Smooth muscle cell (in vitro differentiated cells): ENCODE results near the gene LDAH. TPM values are rescaled to one million over a fixed set of nuclear protein-coding genes. Genes with fewer than 3 reads are reported as not detected.

Source experiments
- DNase-seq: peaks from one replicate; lab custom pipeline; 2025; ENCODE audit not compliant: unreplicated experiment; lab: John Stamatoyannopoulos, UW
- H2AFZ ChIP-seq: fragments of 200-600 bp; sonication (generic); 2 replicates; pipeline ENCODE4 v1.6.0; 2016; ENCODE audit warnings: antibody characterized with exemption, low read depth, mild to moderate bottlenecking
- H3F3A ChIP-seq: fragments of 200-600 bp; sonication (generic); 2 replicates; pipeline ENCODE4 v1.6.0; 2017; ENCODE audit warnings: antibody characterized with exemption, low read depth
- H3K27ac ChIP-seq: fragments of 200-600 bp; sonication (generic); 2 replicates; pipeline ENCODE4 v1.5.1; 2016; ENCODE audit warnings: low read depth, mild to moderate bottlenecking
- H3K27me3 ChIP-seq: fragments of 200-600 bp; sonication (generic); 2 replicates; pipeline ENCODE4 v1.6.1; 2016; ENCODE audit warnings: low read depth, mild to moderate bottlenecking
- H3K36me3 ChIP-seq: fragments of 200-600 bp; sonication (generic); 2 replicates; pipeline ENCODE4 v1.5.1; 2016; ENCODE audit warnings: low read depth
- H3K4me1 ChIP-seq: fragments of 200-600 bp; sonication (generic); 2 replicates; pipeline ENCODE4 v1.5.1; 2016; ENCODE audit warnings: low read depth
- H3K4me2 ChIP-seq: fragments of 200-600 bp; sonication (generic); 2 replicates; pipeline ENCODE4 v1.6.0; 2016; ENCODE audit warnings: mild to moderate bottlenecking
- H3K4me3 ChIP-seq: fragments of 200-600 bp; sonication (generic); 2 replicates; pipeline ENCODE4 v1.5.1; 2016; ENCODE audit warnings: mild to moderate bottlenecking
- H3K79me2 ChIP-seq: fragments of 200-600 bp; sonication (generic); 2 replicates; pipeline ENCODE4 v1.6.0; 2016; ENCODE audit warnings: low read depth, mild to moderate bottlenecking
- H3K9ac ChIP-seq: fragments of 200-600 bp; sonication (generic); 2 replicates; pipeline ENCODE4 v1.6.0; 2016; ENCODE audit warnings: low read depth
- H3K9me3 ChIP-seq: fragments of 200-600 bp; sonication (generic); replicated peaks from 2 replicates; pipeline ENCODE4 v1.5.1; 2016; ENCODE audit warnings: low read depth
- H4K20me1 ChIP-seq: fragments of 200-600 bp; sonication (generic); 2 replicates; pipeline ENCODE4 v1.6.0; 2016; ENCODE audit warnings: low read depth
- WGBS: methylation state at CpG from one replicate; pipeline ENCODE4 v1.1.7; 2016; ENCODE audit warnings: low lambda C conversion rate; 5-methylcytosine and 5-hydroxymethylcytosine counted together
- polyA plus RNA-seq: library from polyadenylated mRNA; unstranded; fragments of >200 nt; fragmentation: Nextera tagmentation; extraction: Ambion mirVana; gene quantifications from 2 replicates; pipeline ENCODE4 v1.2.1, GENCODE V29; 2016
- total RNA-seq: library from RNA; depleted of rRNA; stranded (reverse); fragments of >200 nt; gene quantifications from 2 replicates; pipeline ENCODE4 v1.2.3, GENCODE V29; 2014
- TF ChIP-seq, protein P1 (sequence below): fragments of 200-600 bp; sonication (generic); IDR thresholded peaks from 2 replicates; pipeline ENCODE4 v1.5.1; 2017; ENCODE audit warnings: borderline replicate concordance, mild to moderate bottlenecking, antibody characterized with exemption; ENCODE audit not compliant: insufficient read depth, poor library complexity, severe bottlenecking

The LDAH gene
- total and polyA plus RNA-seq, 2 experiments from 2014 or later = 14.9 to 15.7 TPM

DNA sequence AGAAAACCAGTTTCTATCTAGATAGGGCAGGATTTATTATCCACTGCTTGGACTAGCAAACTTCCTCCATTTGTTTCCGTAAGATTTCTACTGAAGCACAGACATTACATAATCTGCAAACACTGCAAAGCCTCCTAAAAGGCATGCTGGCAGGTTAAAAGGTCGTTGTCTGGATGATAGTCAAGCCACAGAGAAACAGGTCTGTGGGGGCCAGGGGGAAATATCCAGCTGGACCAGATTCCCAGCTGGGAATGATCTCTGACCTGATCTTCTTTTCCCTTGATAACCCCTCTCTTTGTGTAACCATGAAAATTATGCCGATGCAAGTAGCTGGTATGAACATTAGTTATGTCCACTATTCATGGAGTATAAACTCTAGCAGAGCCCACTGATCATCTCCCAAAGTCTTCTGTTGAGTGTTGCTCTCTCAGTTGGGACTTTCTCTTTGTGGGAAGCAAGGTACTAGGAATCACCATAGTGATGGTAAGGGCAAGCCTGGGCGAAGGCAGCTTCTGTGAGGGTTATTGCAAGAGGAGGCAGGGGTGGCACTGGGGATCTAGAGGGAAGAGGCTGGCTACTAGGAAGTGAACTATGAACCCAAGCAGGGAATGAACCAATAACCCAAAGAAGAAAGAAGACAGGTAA lies 94.7 kb downstream of the LDAH start:
- Histone ChIP-seq H3K4me3 (no peak overlapping the region), H4K20me1 (no peaks in the 10 kb centered on the region), H3K9ac (no peak overlapping the region), H3K9me3 (no peaks in the 10 kb centered on the region), H2AFZ (no peak overlapping the region), H3F3A (no peaks in the 10 kb centered on the region), H3K36me3 (no peaks in the 10 kb centered on the region), H3K79me2 (no peaks in the 10 kb centered on the region), H3K27me3 (no peaks in the 10 kb centered on the region), H3K4me1 (no peaks in the 10 kb centered on the region), H3K27ac (no peak overlapping the region), H3K4me2 (no peak overlapping the region)
- no peak for DNase-seq
- 69% methylated on average over 4 of the region's 4 CpGs for WGBS
- TF ChIP-seq, protein P1, sequence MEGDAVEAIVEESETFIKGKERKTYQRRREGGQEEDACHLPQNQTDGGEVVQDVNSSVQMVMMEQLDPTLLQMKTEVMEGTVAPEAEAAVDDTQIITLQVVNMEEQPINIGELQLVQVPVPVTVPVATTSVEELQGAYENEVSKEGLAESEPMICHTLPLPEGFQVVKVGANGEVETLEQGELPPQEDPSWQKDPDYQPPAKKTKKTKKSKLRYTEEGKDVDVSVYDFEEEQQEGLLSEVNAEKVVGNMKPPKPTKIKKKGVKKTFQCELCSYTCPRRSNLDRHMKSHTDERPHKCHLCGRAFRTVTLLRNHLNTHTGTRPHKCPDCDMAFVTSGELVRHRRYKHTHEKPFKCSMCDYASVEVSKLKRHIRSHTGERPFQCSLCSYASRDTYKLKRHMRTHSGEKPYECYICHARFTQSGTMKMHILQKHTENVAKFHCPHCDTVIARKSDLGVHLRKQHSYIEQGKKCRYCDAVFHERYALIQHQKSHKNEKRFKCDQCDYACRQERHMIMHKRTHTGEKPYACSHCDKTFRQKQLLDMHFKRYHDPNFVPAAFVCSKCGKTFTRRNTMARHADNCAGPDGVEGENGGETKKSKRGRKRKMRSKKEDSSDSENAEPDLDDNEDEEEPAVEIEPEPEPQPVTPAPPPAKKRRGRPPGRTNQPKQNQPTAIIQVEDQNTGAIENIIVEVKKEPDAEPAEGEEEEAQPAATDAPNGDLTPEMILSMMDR = no peak

DNA sequence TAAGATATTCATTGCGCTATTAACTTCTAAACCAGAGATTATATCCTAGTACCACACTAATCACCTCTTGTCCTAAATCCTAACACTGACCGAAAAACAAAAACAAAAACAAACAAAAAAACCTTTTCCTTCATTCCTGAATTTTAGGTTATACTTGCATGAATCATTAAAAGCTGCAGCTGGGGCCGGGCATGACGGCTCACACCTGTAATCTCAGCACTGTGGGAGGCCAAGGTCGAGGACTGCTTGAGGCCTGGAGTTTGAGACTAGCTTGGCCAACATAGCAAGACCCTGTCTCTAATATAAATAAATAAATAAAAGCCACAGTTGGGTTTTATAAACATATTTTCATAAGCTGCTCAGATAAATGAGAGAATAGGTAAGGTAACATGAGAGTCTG lies 96.0 kb downstream of the LDAH start:
- H3F3A ChIP-seq = no peaks in the 10 kb centered on the region
- no peaks in the 10 kb centered on the region for H4K20me1 ChIP-seq
- TF ChIP-seq, protein P1 = no peak
- H3K4me1 ChIP-seq = no peaks in the 10 kb centered on the region
- DNase-seq = no peak
- H3K27me3 ChIP-seq = no peaks in the 10 kb centered on the region
- no peak overlapping the region for H3K4me3 ChIP-seq
- no peak overlapping the region for H2AFZ ChIP-seq
- H3K4me2 ChIP-seq = no peak overlapping the region
- H3K9ac ChIP-seq = no peak overlapping the region
- no peaks in the 10 kb centered on the region for H3K36me3 ChIP-seq
- WGBS = 90% methylated on average over 5 of the region's 5 CpGs
- no peaks in the 10 kb centered on the region for H3K79me2 ChIP-seq
- no peak overlapping the region for H3K27ac ChIP-seq
- no peaks in the 10 kb centered on the region for H3K9me3 ChIP-seq

DNA sequence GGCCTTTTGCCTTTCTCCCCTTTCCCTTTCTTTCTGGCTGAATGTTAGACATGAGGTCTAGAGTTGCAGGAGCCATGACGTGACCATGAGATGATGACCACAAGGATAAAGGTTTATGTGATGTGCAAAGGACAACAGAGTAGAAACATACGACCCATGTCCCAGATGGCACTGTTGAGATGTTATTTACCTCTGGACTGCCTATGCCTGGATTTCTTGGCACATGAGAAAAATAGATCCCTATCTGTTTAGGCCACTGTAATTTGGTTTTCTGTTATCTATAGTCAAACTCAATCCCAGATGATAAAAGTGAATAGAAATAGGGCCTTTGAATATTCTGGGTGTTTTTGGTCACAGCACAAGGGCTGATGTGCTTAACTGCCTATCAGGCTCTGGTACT lies 97.1 kb downstream of the LDAH start:
- no peak overlapping the region for H3K27ac ChIP-seq
- no peak overlapping the region for H3K4me2 ChIP-seq
- H3K79me2 ChIP-seq = no peaks in the 10 kb centered on the region
- no peak overlapping the region for H3K4me3 ChIP-seq
- H3K9me3 ChIP-seq = no peaks in the 10 kb centered on the region
- H4K20me1 ChIP-seq = no peaks in the 10 kb centered on the region
- H2AFZ ChIP-seq = no peak overlapping the region
- TF ChIP-seq, protein P1 = no peak
- H3F3A ChIP-seq = no peaks in the 10 kb centered on the region
- no peaks in the 10 kb centered on the region for H3K27me3 ChIP-seq
- H3K4me1 ChIP-seq = no peaks in the 10 kb centered on the region
- no peak overlapping the region for H3K9ac ChIP-seq
- WGBS = 94% methylated on average over 2 of the region's 2 CpGs
- H3K36me3 ChIP-seq = no peaks in the 10 kb centered on the region
- DNase-seq = no peak

DNA sequence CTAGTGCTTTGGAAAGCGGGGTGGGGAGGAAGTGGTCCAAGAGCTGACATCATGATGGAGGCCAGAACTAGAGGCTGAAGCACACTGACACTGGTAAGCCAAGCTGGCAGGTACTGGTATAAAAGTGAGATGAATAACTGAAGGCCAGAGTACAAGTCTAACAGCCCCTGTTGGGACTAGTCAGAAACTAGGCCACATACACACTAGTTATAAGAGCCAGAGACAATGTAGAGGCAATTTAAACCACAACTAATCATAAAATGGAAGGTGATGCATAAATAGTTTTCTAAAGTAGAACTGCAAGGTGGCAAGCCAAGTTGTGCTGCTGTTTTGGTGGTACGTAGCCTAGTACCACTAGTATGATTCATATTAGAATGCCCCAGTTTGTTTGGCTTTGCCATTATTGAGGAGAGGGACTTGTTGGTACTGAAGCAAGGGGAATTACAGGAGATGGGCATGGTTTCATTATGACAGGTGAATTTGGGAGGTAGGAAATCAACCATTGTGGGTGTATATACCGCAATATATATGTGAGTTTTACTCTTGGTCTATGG lies 98.3 kb downstream of the LDAH start:
- H3K27ac ChIP-seq = no peak overlapping the region
- no peaks in the 10 kb centered on the region for H3K79me2 ChIP-seq
- H3K4me1 ChIP-seq = no peaks in the 10 kb centered on the region
- TF ChIP-seq, protein P1 = no peak
- H3K27me3 ChIP-seq = no peaks in the 10 kb centered on the region
- no peak overlapping the region for H3K9ac ChIP-seq
- no peaks in the 10 kb centered on the region for H3K36me3 ChIP-seq
- no peak overlapping the region for H2AFZ ChIP-seq
- H3F3A ChIP-seq = no peaks in the 10 kb centered on the region
- H4K20me1 ChIP-seq = no peaks in the 10 kb centered on the region
- no peaks in the 10 kb centered on the region for H3K9me3 ChIP-seq
- H3K4me2 ChIP-seq = no peak overlapping the region
- DNase-seq = no peak
- 99% methylated on average over 3 of the region's 3 CpGs for WGBS
- H3K4me3 ChIP-seq = no peak overlapping the region
